Central memory CD8-positive, alpha-beta T cell (primary cell): Measurements from ENCODE around the gene CFAP54.

Experiments
- ATAC-seq: fragments of 150-1000 bp; cut with Tn5 transposase; replicated peaks from 2 replicates; pipeline ENCODE4 v1.10.0; 2022; ENCODE audit warnings: mild to moderate bottlenecking, moderate FRiP score, moderate number of reproducible peaks; ENCODE audit not compliant: poor library complexity, severe bottlenecking; ENCODE audit errors: extremely low read depth
- DNase-seq, 2 donors: peaks; one replicate each; pipeline ENCODE4 v3.0.0; 2021; ENCODE audit warnings: low spot score in 2 of 2
- H3K27ac Mint-ChIP-seq: one replicate; pipeline ENCODE4 v1.8.0; 2022; ENCODE audit warnings: low read depth, mild to moderate bottlenecking, moderate library complexity, mixed read lengths
- H3K27me3 Mint-ChIP-seq: one replicate; pipeline ENCODE4 v1.8.0; 2022; ENCODE audit warnings: mixed read lengths
- H3K36me3 Mint-ChIP-seq: one replicate; pipeline ENCODE4 v1.8.0; 2022; ENCODE audit warnings: mild to moderate bottlenecking, moderate library complexity, mixed read lengths; ENCODE audit not compliant: insufficient read depth
- H3K4me1 Mint-ChIP-seq: one replicate; pipeline ENCODE4 v1.8.0; 2022; ENCODE audit warnings: mixed read lengths
- H3K4me3 Mint-ChIP-seq: one replicate; pipeline ENCODE4 v1.8.0; 2022; ENCODE audit warnings: mild to moderate bottlenecking, moderate library complexity, mixed read lengths
- H3K9me3 Mint-ChIP-seq: one replicate; pipeline ENCODE4 v1.8.0; 2022; ENCODE audit warnings: mixed read lengths

Gene CFAP54

GRCh38 chr12:96912261-96912660 lies 422.9 kb downstream of the CFAP54 start:
- no peak overlapping the region for H3K4me3 Mint-ChIP-seq
- H3K27ac Mint-ChIP-seq = no peak overlapping the region
- DNase-seq (no peak), ATAC-seq (no peak)
- peaks cover 6% of the 10 kb centered on the region for H3K9me3 Mint-ChIP-seq
- H3K27me3 Mint-ChIP-seq = no peaks in the 10 kb centered on the region
- peaks cover 9% of the 10 kb centered on the region for H3K36me3 Mint-ChIP-seq
- peaks cover 57% of the 10 kb centered on the region for H3K4me1 Mint-ChIP-seq

GRCh38 chr12:96912943-96913342 lies 423.6 kb downstream of the CFAP54 start:
- ATAC-seq (no peak), DNase-seq (no peak)
- Mint-ChIP-seq H3K4me3 (no peak overlapping the region), H3K4me1 (peaks cover 52% of the 10 kb centered on the region), H3K27me3 (no peaks in the 10 kb centered on the region), H3K9me3 (peaks cover 6% of the 10 kb centered on the region), H3K27ac (no peak overlapping the region), H3K36me3 (peaks cover 4% of the 10 kb centered on the region)

GRCh38 chr12:96919510-96920210 lies 430.3 kb downstream of the CFAP54 start:
- no peak for ATAC-seq
- H3K27ac Mint-ChIP-seq = peak overlapping the region; percentile 19
- peaks cover 9% of the 10 kb centered on the region for H3K36me3 Mint-ChIP-seq
- H3K4me3 Mint-ChIP-seq = no peak overlapping the region
- H3K9me3 Mint-ChIP-seq = peaks cover 6% of the 10 kb centered on the region
- peaks cover 38% of the 10 kb centered on the region for H3K4me1 Mint-ChIP-seq
- no peak for DNase-seq
- H3K27me3 Mint-ChIP-seq = no peaks in the 10 kb centered on the region
